Fibroblast of lung (primary cell): Measurements from ENCODE around the gene BMPR1B.

ENCODE experiments used
- CTCF ChIP-seq, 2 donors: IDR thresholded peaks in 1 of 2; conservative IDR thresholded peaks in 1 of 2; 1 replicate in 1 of 2; 2 replicates in 1 of 2; pipeline ENCODE4 v1.5.1; 2011 to 2012; ENCODE audit warnings: low read length in 2 of 2, control low read depth in 1 of 2, inconsistent platforms in 1 of 2, low read depth in 1 of 2, mild to moderate bottlenecking in 1 of 2
- EZH2 ChIP-seq: IDR thresholded peaks from 2 replicates; pipeline ENCODE4 v1.5.1; 2012; ENCODE audit warnings: low read length, control low read depth, mild to moderate bottlenecking; ENCODE audit errors: missing control alignments

- TF ChIP-seq CTCF (conservative IDR thresholded peaks at IDR 0.05 in 1 of 2, IDR thresholded peaks at IDR 0.05 in 1 of 2; ENCODE audit: low read depth in 1 of 2, low read length in 2 of 2) (no peak), EZH2 (no peak)
Observed at GRCh38 chr4:94715726-94716125, 42.0 kb upstream of the BMPR1B start.
